Amygdala (tissue), 56 donors: Measurements from ENCODE around the gene ATRNL1.
"Not testable (repeated sequence)": the region's sequence is repeated elsewhere in the genome, so short reads cannot be mapped to it uniquely, and the experiment has no call there.

Experiments used
- DNase-seq, 56 donors: peaks; one replicate each; lab custom pipeline; 2025; lab: John Stamatoyannopoulos, UW

ATRNL1 gene

GRCh38 chr10:115706488-115707076, 613.4 kb downstream of the ATRNL1 start:
- DNase-seq, result no peak

GRCh38 chr10:115710136-115710535, 617.0 kb downstream of the ATRNL1 start:
- no peak for DNase-seq

GRCh38 chr10:115711306-115711705, 618.1 kb downstream of the ATRNL1 start:
- no peak for DNase-seq

DNA sequence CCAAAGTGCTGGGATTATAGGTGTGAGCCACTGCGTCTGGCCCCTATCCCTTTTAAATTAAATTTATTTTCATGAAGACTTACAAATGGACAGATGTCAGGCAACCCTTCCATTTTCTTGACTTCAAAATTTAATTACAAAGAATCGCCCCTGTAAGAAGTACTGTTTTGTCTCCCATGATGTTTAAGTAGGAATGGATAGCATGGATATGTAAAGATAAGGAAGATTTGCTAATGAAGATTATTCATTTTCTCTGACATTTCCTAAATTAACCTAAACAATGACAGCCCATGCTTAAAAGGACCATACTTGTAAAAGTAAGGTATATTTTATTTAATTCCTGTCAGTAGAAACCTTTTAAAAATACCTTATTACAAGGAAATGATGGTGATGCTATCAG, 627.0 kb downstream of the ATRNL1 start:
- no peak for DNase-seq

GRCh38 chr10:115727129-115727528, 634.0 kb downstream of the ATRNL1 start:
- DNase-seq, result peak in 2 of 56 donors; percentile 2 to 13

DNA sequence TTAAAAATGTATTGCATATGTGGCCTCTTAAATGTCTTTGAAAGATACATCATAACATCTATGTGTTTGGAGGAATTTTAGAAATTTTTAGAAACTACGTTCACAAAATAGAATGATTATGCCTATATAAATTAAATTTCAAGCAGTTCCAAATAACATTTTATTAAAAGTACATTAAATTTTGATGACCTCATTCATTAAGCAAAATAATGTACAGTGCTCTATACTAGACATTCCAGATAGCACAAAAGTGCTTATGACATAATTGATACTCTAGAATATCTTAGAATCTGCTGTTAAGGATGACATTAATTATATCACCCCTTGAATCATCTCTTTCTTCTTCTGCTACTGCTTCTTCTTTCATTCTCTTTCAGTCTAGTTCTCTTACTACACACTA, 650.9 kb downstream of the ATRNL1 start:
- DNase-seq, result no peak

DNA sequence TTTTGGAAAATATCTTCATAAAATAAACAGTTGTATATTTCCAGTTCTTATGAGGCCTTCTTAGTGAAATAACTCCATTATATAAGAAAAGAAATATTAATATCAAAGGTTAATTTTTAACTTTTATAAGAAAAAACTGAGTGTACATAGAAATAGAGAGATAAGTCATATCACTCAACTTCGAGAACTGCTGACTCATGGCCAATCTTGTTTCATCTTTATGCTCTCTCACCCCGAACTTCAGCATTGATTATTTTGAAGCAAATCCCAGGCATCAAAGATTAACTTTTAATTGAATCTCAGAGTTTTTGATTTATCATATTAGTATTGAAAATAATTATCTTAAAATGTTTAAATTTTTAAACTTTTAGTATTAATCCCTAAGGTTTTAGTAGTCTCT, 652.8 kb downstream of the ATRNL1 start:
- DNase-seq, result no peak

DNA sequence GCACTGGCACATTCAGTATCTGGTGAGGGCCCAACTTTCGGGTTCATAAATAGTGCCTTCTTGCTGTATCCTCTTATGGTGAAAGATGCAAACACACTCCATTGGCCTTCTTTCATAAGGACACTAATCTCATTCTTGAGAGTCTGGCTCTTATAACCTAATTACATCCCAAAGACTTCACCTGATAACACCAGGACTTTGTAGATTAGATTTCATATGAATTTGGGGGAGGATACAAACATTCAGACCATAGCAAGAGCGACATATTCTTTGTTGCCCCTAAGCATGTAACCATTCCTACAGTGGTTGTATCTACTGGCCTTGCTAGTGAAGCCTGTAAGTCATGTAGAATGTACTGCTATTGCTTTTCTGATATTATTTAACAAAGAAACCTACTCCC, 654.6 kb downstream of the ATRNL1 start:
- DNase-seq, result no peak

- DNase-seq, result not testable (repeated sequence)
Measured at GRCh38 chr10:115758488-115758887, 665.3 kb downstream of the ATRNL1 start.

DNA sequence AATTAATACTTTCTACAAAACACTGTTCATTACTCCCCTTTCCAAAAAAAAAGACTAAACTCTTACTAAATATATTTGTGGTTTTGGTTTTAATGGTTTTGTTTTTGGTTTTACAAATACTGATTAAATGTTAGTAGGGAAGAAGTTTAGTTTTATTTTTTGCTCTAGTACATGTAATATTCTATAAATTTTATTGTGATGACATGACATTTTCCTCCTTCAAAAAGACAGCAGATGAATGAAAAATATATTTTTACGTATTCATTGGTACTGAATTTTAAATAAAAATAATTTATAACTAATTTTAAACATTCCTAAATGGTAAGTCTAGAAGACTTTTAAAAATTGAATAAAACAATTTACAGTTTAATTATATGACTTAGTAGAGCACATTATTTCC, 667.0 kb downstream of the ATRNL1 start:
- no peak for DNase-seq

GRCh38 chr10:115761166-115761565, 668.0 kb downstream of the ATRNL1 start:
- no peak for DNase-seq

DNA sequence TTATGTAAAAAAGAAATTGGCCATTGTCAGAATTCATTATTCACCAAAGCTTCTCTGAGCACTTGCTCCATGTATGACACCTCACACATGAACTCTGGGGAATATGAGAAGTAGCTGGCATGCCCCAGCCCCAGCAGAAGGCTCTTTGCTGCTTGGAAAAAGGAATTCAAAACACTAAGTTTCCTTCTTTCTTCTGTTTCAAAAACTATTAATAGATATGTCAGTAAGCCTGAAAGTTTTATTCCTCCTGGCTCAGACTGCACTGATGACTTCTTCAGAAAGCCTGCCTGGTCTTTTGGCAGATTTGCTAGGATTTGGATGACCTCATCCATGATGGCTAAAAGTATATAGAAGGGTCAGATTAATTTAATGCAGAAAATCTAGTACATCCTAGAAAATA, 668.9 kb downstream of the ATRNL1 start:
- DNase-seq, result no peak

DNA sequence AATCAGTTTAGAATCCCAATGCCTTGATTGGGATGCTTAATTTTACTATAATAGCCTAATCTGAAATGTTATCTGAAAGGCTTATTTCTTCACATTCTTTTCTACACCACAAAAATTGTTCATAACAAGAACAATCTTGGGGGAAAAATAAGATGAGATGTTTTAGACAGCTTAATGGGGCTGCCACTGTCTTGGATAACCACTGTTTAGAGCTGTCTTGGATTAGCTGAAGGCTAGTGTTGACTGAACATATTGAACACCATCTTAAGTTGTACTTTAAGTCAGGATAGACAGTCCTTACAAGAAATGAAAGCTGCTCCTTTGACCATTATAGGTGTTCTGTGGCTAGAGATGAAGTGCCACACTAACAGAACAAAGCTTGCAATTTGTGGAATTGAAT, 678.6 kb downstream of the ATRNL1 start:
- DNase-seq, result no peak

DNA sequence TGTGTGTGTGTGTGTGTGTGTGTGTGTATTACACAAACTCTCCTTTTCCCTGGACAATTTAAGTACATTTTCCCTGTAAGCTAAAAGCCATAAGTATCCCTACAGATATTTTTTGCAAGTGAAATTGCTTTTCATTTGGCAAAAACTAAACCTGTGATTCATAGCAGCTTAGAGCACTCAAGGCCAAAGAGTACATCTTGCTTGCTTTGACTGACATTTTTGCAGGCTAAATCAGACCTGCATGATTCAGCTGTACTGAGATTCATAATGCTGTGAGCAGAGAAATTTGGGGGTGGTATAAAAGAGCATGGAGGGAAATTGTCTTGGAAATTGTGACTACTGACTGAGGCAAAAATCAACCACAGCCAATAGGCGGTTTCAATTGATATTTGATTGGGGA, 679.4 kb downstream of the ATRNL1 start:
- DNase-seq, result no peak

- DNase-seq, result no peak
Measured at GRCh38 chr10:115773832-115774231, 680.7 kb downstream of the ATRNL1 start.

- DNase-seq, result no peak
Measured at GRCh38 chr10:115774721-115775120, 681.6 kb downstream of the ATRNL1 start.

- no peak for DNase-seq
Measured at GRCh38 chr10:115777646-115778045, 684.5 kb downstream of the ATRNL1 start.

- no peak for DNase-seq
Measured at GRCh38 chr10:115790220-115790619, 697.1 kb downstream of the ATRNL1 start.

GRCh38 chr10:115795964-115796363, 702.8 kb downstream of the ATRNL1 start:
- DNase-seq, result no peak

DNA sequence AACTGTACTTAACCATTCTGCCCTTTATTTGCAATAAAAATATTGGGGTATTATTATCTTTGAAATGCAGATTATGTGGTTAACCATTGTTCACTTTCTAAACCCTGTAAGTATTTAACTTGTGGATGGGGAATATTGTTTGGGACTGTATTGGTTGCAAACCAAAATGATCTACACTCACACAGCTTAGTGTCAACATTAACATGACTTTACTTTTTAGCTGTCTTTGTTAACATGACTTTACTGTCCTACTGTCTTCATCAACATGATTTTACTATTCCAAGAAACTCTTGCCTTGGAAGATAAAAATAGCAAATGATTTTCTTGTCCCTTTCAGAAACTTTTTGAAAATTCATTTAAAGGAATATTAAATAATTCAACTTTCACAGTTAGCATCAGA, 708.3 kb downstream of the ATRNL1 start:
- no peak for DNase-seq

DNA sequence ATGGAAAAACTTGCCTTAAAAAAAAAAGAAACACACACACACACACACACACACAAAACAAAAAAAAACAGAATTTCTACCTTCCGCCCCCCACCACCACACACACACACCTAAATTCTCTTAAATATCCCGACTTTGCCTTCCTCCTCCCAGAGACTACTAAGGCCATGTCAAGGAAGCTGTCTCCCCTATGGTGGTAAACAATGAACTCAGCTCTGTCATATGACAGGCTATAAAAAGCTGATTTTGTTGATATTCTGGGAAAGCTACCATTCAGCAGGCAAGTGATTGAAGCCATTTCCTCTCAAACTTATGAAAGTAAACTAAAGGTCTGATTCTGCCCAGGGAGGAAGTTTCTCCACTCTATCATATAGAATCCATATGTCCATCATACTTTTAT, 708.8 kb downstream of the ATRNL1 start:
- DNase-seq, result no peak

GRCh38 chr10:115802911-115803310, 709.7 kb downstream of the ATRNL1 start:
- DNase-seq, result no peak

- DNase-seq, result no peak
Measured at GRCh38 chr10:115814542-115814941, 721.4 kb downstream of the ATRNL1 start.
